Testis (tissue), 2 donors: ENCODE data around the gene EFCAB7.

Source experiments
- CTCF ChIP-seq, 3 experiments: fragments of 450-650 bp in 2 of 3; fragments of 200-600 bp in 1 of 3; sonication (generic) in 1 of 3; IDR thresholded peaks; one replicate each; pipeline ENCODE4 v1.5.1; 2016 to 2019; ENCODE audit warnings: antibody characterized with exemption in 3 of 3, mild to moderate bottlenecking in 2 of 3, moderate library complexity in 1 of 3
- POLR2A ChIP-seq: fragments of 450-650 bp; IDR thresholded peaks from one replicate; pipeline ENCODE4 v1.6.1; 2017; ENCODE audit warnings: antibody characterized with exemption, mild to moderate bottlenecking, moderate library complexity

- TF ChIP-seq CTCF (IDR thresholded peaks at IDR 0.05) (no peak), POLR2A (no peak)
Measured at GRCh38 chr1:63497577-63497976, 25.7 kb upstream of the EFCAB7 start.
